ENCODE results near the gene ADGRE3.

The ADGRE3 gene

GRCh38 chr19:14659874-14660489 lies 14.7 kb downstream of the ADGRE3 start:
- Histone ChIP-seq H3K27me3 (ENCODE audit: insufficient read depth, poor library complexity, severe bottlenecking) (no peaks in the 10 kb centered on the region), H3K27ac (ENCODE audit: poor library complexity, severe bottlenecking) (no peak overlapping the region), H3K9me3 (ENCODE audit: severe bottlenecking) (no peaks in the 10 kb centered on the region), H3K36me3 (ENCODE audit: low read depth) (no peaks in the 10 kb centered on the region), H3K4me3 (ENCODE audit: severe bottlenecking) (no peak overlapping the region), H3K4me1 (ENCODE audit: insufficient read depth, poor library complexity, severe bottlenecking) (no peaks in the 10 kb centered on the region)
- ATAC-seq (ENCODE audit: low read depth), result no peak
- no peak for DNase-seq (ENCODE audit: low spot score)
- TF ChIP-seq, protein P1, sequence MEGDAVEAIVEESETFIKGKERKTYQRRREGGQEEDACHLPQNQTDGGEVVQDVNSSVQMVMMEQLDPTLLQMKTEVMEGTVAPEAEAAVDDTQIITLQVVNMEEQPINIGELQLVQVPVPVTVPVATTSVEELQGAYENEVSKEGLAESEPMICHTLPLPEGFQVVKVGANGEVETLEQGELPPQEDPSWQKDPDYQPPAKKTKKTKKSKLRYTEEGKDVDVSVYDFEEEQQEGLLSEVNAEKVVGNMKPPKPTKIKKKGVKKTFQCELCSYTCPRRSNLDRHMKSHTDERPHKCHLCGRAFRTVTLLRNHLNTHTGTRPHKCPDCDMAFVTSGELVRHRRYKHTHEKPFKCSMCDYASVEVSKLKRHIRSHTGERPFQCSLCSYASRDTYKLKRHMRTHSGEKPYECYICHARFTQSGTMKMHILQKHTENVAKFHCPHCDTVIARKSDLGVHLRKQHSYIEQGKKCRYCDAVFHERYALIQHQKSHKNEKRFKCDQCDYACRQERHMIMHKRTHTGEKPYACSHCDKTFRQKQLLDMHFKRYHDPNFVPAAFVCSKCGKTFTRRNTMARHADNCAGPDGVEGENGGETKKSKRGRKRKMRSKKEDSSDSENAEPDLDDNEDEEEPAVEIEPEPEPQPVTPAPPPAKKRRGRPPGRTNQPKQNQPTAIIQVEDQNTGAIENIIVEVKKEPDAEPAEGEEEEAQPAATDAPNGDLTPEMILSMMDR (IDR thresholded peaks at IDR 0.05; ENCODE audit: poor library complexity, severe bottlenecking), result no peak

DNA sequence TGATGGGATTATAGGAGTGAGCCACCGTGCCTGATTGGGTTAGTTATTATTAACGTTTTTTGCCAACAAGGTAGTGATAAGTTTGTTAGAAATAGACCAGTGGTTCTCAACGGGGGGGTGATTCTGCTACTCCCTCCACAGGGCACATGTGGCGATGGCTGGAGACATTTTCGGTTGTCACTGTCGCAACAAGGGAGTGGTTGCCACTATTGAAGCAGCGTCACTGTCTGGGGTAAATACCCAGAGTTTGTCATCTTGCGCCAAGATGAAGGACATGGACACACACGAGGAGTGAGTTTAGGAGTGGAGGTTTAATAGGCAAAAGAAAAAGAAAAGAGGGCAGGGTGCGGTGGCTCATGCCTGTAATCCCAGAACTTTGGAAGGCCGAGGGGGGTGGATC lies 18.9 kb downstream of the ADGRE3 start:
- Histone ChIP-seq H3K36me3 (ENCODE audit: low read depth) (no peaks in the 10 kb centered on the region), H3K4me3 (ENCODE audit: severe bottlenecking) (no peak overlapping the region), H3K27ac (ENCODE audit: poor library complexity, severe bottlenecking) (no peak overlapping the region), H3K9me3 (ENCODE audit: severe bottlenecking) (no peaks in the 10 kb centered on the region), H3K27me3 (ENCODE audit: insufficient read depth, poor library complexity, severe bottlenecking) (no peaks in the 10 kb centered on the region), H3K4me1 (ENCODE audit: insufficient read depth, poor library complexity, severe bottlenecking) (no peaks in the 10 kb centered on the region)
- DNase-seq (ENCODE audit: low spot score), result no peak
- no peak for ATAC-seq (ENCODE audit: low read depth)
- TF ChIP-seq, protein P1 (IDR thresholded peaks at IDR 0.05; ENCODE audit: poor library complexity, severe bottlenecking), result no peak

- TF ChIP-seq, protein P1 (IDR thresholded peaks at IDR 0.05; ENCODE audit: poor library complexity, severe bottlenecking), result no peak
- Histone ChIP-seq H3K9me3 (ENCODE audit: severe bottlenecking) (no peaks in the 10 kb centered on the region), H3K36me3 (ENCODE audit: low read depth) (no peaks in the 10 kb centered on the region), H3K4me3 (ENCODE audit: severe bottlenecking) (no peak overlapping the region), H3K27me3 (ENCODE audit: insufficient read depth, poor library complexity, severe bottlenecking) (no peaks in the 10 kb centered on the region), H3K4me1 (ENCODE audit: insufficient read depth, poor library complexity, severe bottlenecking) (no peaks in the 10 kb centered on the region), H3K27ac (ENCODE audit: poor library complexity, severe bottlenecking) (no peak overlapping the region)
- DNase-seq (ENCODE audit: low spot score) (no peak), ATAC-seq (ENCODE audit: low read depth) (no peak)
These were observed 19.7 kb downstream of the ADGRE3 start for GRCh38 chr19:14654786-14655560.

DNA sequence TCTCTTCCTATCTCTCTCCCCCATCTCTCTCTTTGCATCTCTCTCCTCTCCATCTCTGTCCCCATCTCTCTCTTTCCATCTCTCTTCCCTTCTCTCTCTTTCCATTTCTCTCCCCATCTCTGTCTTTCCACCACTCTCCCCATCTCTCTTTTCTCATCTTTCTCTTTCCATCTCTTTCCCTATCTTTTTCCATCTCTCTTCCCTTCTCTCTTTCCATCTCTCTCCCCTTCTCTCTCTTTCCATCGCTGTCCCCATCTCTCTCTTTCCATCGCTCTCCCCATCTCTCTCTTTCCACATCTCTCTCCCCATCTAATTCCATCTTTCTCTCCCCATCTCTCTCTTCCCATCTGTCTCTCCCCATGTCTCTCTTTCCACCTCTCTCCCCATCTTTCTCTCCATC lies 24.5 kb downstream of the ADGRE3 start:
- TF ChIP-seq, protein P1 (IDR thresholded peaks at IDR 0.05; ENCODE audit: poor library complexity, severe bottlenecking), result no peak
- Histone ChIP-seq H3K27ac (ENCODE audit: poor library complexity, severe bottlenecking) (no peak overlapping the region), H3K9me3 (ENCODE audit: severe bottlenecking) (no peaks in the 10 kb centered on the region), H3K27me3 (ENCODE audit: insufficient read depth, poor library complexity, severe bottlenecking) (no peaks in the 10 kb centered on the region), H3K4me3 (ENCODE audit: severe bottlenecking) (no peak overlapping the region), H3K4me1 (ENCODE audit: insufficient read depth, poor library complexity, severe bottlenecking) (no peaks in the 10 kb centered on the region), H3K36me3 (ENCODE audit: low read depth) (no peaks in the 10 kb centered on the region)
- ATAC-seq (ENCODE audit: low read depth), result no peak
- no peak for DNase-seq (ENCODE audit: low spot score)

GRCh38 chr19:14649020-14649419 lies 25.6 kb downstream of the ADGRE3 start:
- DNase-seq (ENCODE audit: low spot score) (no peak), ATAC-seq (ENCODE audit: low read depth) (no peak)
- Histone ChIP-seq H3K36me3 (ENCODE audit: low read depth) (no peaks in the 10 kb centered on the region), H3K9me3 (ENCODE audit: severe bottlenecking) (no peaks in the 10 kb centered on the region), H3K4me1 (ENCODE audit: insufficient read depth, poor library complexity, severe bottlenecking) (no peaks in the 10 kb centered on the region), H3K27me3 (ENCODE audit: insufficient read depth, poor library complexity, severe bottlenecking) (no peaks in the 10 kb centered on the region), H3K4me3 (ENCODE audit: severe bottlenecking) (no peak overlapping the region), H3K27ac (ENCODE audit: poor library complexity, severe bottlenecking) (no peak overlapping the region)
- TF ChIP-seq, protein P1 (IDR thresholded peaks at IDR 0.05; ENCODE audit: poor library complexity, severe bottlenecking), result no peak

Measured in RWPE2 (cell line).